A549 (cell line): Measurements from ENCODE around the gene RNH1. TPM values are rescaled to one million over a fixed set of nuclear protein-coding genes. Genes with fewer than 3 reads are reported as not detected.

Experiments used
- ATAC-seq, 2 experiments: fragments of 200-7000 bp in 1 of 2; fragments of >200 bp in 1 of 2; cut with Nextera tagmentation in 1 of 2; cut with Tn5 transposase in 1 of 2; 3 replicates each; pipeline versions ENCODE4 v1.8.0 to v1.9.1; 2018 to 2020; ENCODE audit warnings: mild to moderate bottlenecking in 1 of 2, moderate library complexity in 1 of 2
- CTCF ChIA-PET: fragments of 300-600 bp; sonication (Branson Sonifier 250); formaldehyde crosslinking; extraction: SDS; loops from one replicate; lab custom pipeline; 2021; ENCODE audit warnings: antibody characterized with exemption, inconsistent platforms; lab: Yijun Ruan, JAX
- POLR2A ChIA-PET: fragments of 350-600 bp; formaldehyde crosslinking; extraction: SDS; loops from one replicate; lab custom pipeline; 2021; ENCODE audit warnings: antibody characterized with exemption, inconsistent platforms; lab: Yijun Ruan, JAX
- DNase-seq, 2 experiments: peaks; one replicate each; pipeline versions ENCODE4 v3.0.0 to v3.0.0-alpha.2; 2011 to 2016; ENCODE audit warnings: low read depth in 1 of 2, low spot score in 1 of 2
- FAIRE-seq: peaks from 2 replicates; lab custom pipeline; 2011; peaks lifted over from hg19 to GRCh38; lab: Jason Lieb, UNC
- H3K27ac ChIP-seq, 2 experiments: fragments of >200 bp; sonication (Bioruptor Twin); formaldehyde crosslinking; 3 replicates each; pipeline ENCODE4 v1.5.1; 2016 to 2017
- H3K4me1 ChIP-seq: fragments of >200 bp; sonication (Bioruptor Twin); formaldehyde crosslinking; 3 replicates; pipeline ENCODE4 v1.6.1; 2016
- H3K4me2 ChIP-seq: fragments of >200 bp; sonication (Bioruptor Twin); formaldehyde crosslinking; 3 replicates; pipeline ENCODE4 v1.6.1; 2016
- H3K4me3 ChIP-seq: fragments of >200 bp; sonication (Bioruptor Twin); formaldehyde crosslinking; 3 replicates; pipeline ENCODE4 v1.5.1; 2016
- H3K9me3 ChIP-seq: fragments of >200 bp; sonication (Bioruptor Twin); formaldehyde crosslinking; 3 replicates; pipeline ENCODE4 v1.6.1; 2016
- BHLHE40 ChIP-seq: IDR thresholded peaks from 2 replicates; pipeline ENCODE4 v1.6.1; 2012; ENCODE audit warnings: low read depth, low read length, inconsistent platforms
- CBX2 ChIP-seq: fragments of 200-600 bp; sonication (generic); IDR thresholded peaks from 2 replicates; pipeline ENCODE4 v1.6.1; 2016; ENCODE audit warnings: low read depth, mild to moderate bottlenecking, borderline replicate concordance
- CEBPB ChIP-seq, 2 experiments: fragments of >200 bp in 1 of 2; sonication (Bioruptor Twin) in 1 of 2; formaldehyde crosslinking in 1 of 2; IDR thresholded peaks; 2 replicates each; pipeline ENCODE4 v1.6.1; 2012 to 2016
- CHD4 ChIP-seq: fragments of 200-600 bp; sonication (generic); IDR thresholded peaks from 2 replicates; pipeline ENCODE4 v1.6.1; 2016; ENCODE audit warnings: antibody characterized with exemption, mild to moderate bottlenecking, borderline replicate concordance
- EHF ChIP-seq: fragments of 250-450 bp; sonication (Bioruptor Pico); IDR thresholded peaks from 2 replicates; pipeline ENCODE4 v1.5.0; 2020; ENCODE audit warnings: mild to moderate bottlenecking
- EHMT2 ChIP-seq: fragments of 200-600 bp; sonication (generic); IDR thresholded peaks from 2 replicates; pipeline ENCODE4 v1.6.1; 2016; ENCODE audit warnings: antibody characterized with exemption, low read depth, mild to moderate bottlenecking, moderate library complexity
- EP300 ChIP-seq, 2 experiments: fragments of >200 bp; sonication (Bioruptor Twin); formaldehyde crosslinking; IDR thresholded peaks; 2 replicates in 1 of 2; 3 replicates in 1 of 2; pipeline ENCODE4 v1.6.1; 2016 to 2017
- FOSL2 ChIP-seq, 2 experiments: fragments of 450-650 bp in 1 of 2; fragments of >200 bp in 1 of 2; sonication (Bioruptor Twin) in 1 of 2; formaldehyde crosslinking; IDR thresholded peaks; 2 replicates each; pipeline versions ENCODE4 v1.5.0 to v1.6.1; 2016 to 2020; ENCODE audit warnings: mild to moderate bottlenecking in 1 of 2, moderate library complexity in 1 of 2
- FOXS1 ChIP-seq: fragments of 250-450 bp; sonication (Bioruptor Pico); IDR thresholded peaks from 2 replicates; pipeline ENCODE4 v1.5.0; 2020; ENCODE audit warnings: mild to moderate bottlenecking, moderate library complexity
- GATA3 ChIP-seq: IDR thresholded peaks from 2 replicates; pipeline ENCODE4 v1.6.1; 2012; ENCODE audit warnings: borderline replicate concordance
- HEYL ChIP-seq: fragments of 250-450 bp; sonication (Bioruptor Pico); IDR thresholded peaks from 2 replicates; pipeline ENCODE4 v1.8.0; 2021; ENCODE audit warnings: mild to moderate bottlenecking, moderate library complexity
- HOXA7 ChIP-seq: fragments of 250-450 bp; sonication (Bioruptor Pico); IDR thresholded peaks from 2 replicates; pipeline ENCODE4 v1.5.0; 2020; ENCODE audit warnings: mild to moderate bottlenecking, moderate library complexity
- HOXB5 ChIP-seq: fragments of 250-450 bp; sonication (Bioruptor Pico); IDR thresholded peaks from 2 replicates; pipeline ENCODE4 v1.5.0; 2020; ENCODE audit warnings: mild to moderate bottlenecking, moderate library complexity
- KDM1A ChIP-seq: fragments of 200-600 bp; sonication (generic); IDR thresholded peaks from 2 replicates; pipeline ENCODE4 v1.6.1; 2016; ENCODE audit warnings: low read depth, mild to moderate bottlenecking
- KDM5A ChIP-seq: fragments of 200-600 bp; sonication (generic); IDR thresholded peaks from 2 replicates; pipeline ENCODE4 v1.6.1; 2016; ENCODE audit warnings: antibody characterized with exemption, mild to moderate bottlenecking
- MAZ ChIP-seq: fragments of 150-350 bp; IDR thresholded peaks from 2 replicates; pipeline ENCODE4 v1.6.1; 2014; ENCODE audit warnings: antibody characterized with exemption, low read depth, low read length, borderline replicate concordance
- MYC ChIP-seq: IDR thresholded peaks from 2 replicates; pipeline ENCODE4 v1.6.1; 2012; ENCODE audit warnings: mild to moderate bottlenecking, inconsistent platforms, low read length, improper control_type of control experiment, borderline replicate concordance
- NPAS2 ChIP-seq: fragments of 250-450 bp; sonication (Bioruptor Pico); IDR thresholded peaks from 2 replicates; pipeline ENCODE4 v1.8.0; 2022; ENCODE audit warnings: mild to moderate bottlenecking, moderate library complexity, borderline replicate concordance
- PHF8 ChIP-seq: fragments of 200-600 bp; sonication (generic); IDR thresholded peaks from 2 replicates; pipeline ENCODE4 v1.6.1; 2016; ENCODE audit warnings: low read depth, mild to moderate bottlenecking, antibody characterized with exemption, moderate library complexity, borderline replicate concordance
- POLR2A ChIP-seq: IDR thresholded peaks from 2 replicates; pipeline ENCODE4 v1.6.1; 2012; ENCODE audit warnings: mild to moderate bottlenecking, low read length
- RNF2 ChIP-seq: fragments of 200-600 bp; sonication (generic); IDR thresholded peaks from 2 replicates; pipeline ENCODE4 v1.6.1; 2016; ENCODE audit warnings: low read depth, mild to moderate bottlenecking, antibody characterized with exemption, moderate library complexity, borderline replicate concordance
- SREBF2 ChIP-seq: fragments of 450-650 bp; IDR thresholded peaks from 2 replicates; pipeline ENCODE4 v1.6.1; 2014; ENCODE audit warnings: mild to moderate bottlenecking, moderate library complexity
- TFCP2L1 ChIP-seq: fragments of 250-450 bp; sonication (Bioruptor Pico); IDR thresholded peaks from 2 replicates; pipeline ENCODE4 v1.5.0; 2021; ENCODE audit warnings: mild to moderate bottlenecking
- TP53 ChIP-seq: fragments of 250-450 bp; sonication (Bioruptor Pico); IDR thresholded peaks from 2 replicates; pipeline ENCODE4 v1.5.0; 2021; ENCODE audit warnings: mild to moderate bottlenecking, moderate library complexity
- ZC3H11A ChIP-seq: fragments of 450-650 bp; IDR thresholded peaks from 2 replicates; pipeline ENCODE4 v1.6.1; 2014; ENCODE audit warnings: antibody characterized with exemption, mild to moderate bottlenecking
- ZNF302 ChIP-seq: fragments of 250-450 bp; sonication (Bioruptor Pico); IDR thresholded peaks from 2 replicates; pipeline ENCODE4 v1.9.0; 2021; ENCODE audit warnings: inconsistent platforms, mild to moderate bottlenecking, moderate library complexity
- WGBS: methylation state at CpG from one replicate; pipeline ENCODE4 v1.1.6; 2017; ENCODE audit errors: missing lambda C conversion rate; 5-methylcytosine and 5-hydroxymethylcytosine counted together
- polyA plus RNA-seq, 4 experiments: library from polyadenylated mRNA; depleted of rRNA in 3 of 4; stranded (reverse); fragments of >200 nt; fragmentation: RNase III in 1 of 4; extraction: RNeasy Plus Mini Kit Qiagen cat#74134 plus additional on column Dnase treatment in 1 of 4; gene quantifications; 2 replicates in 3 of 4; 3 replicates in 1 of 4; pipeline ENCODE4 v1.2.3, GENCODE V29; 2011 to 2017
- TF ChIP-seq, protein P1 (sequence below): IDR thresholded peaks from 2 replicates; pipeline ENCODE4 v1.6.1; 2012; ENCODE audit warnings: low read depth, borderline replicate concordance
- TF ChIP-seq, protein P2 (sequence below): fragments of 150-350 bp; IDR thresholded peaks from 2 replicates; pipeline ENCODE4 v1.6.1; 2014; ENCODE audit warnings: low read depth, mild to moderate bottlenecking, low read length
- TF ChIP-seq, protein P3 (sequence below): fragments of >200 bp; sonication (Bioruptor Twin); formaldehyde crosslinking; IDR thresholded peaks from 2 replicates; pipeline ENCODE4 v1.6.1; 2016

The RNH1 gene
- polyA plus RNA-seq, 2 of the 4 experiments (the other 2 are of a cell fraction) = 85.8 to 135 TPM

DNA sequence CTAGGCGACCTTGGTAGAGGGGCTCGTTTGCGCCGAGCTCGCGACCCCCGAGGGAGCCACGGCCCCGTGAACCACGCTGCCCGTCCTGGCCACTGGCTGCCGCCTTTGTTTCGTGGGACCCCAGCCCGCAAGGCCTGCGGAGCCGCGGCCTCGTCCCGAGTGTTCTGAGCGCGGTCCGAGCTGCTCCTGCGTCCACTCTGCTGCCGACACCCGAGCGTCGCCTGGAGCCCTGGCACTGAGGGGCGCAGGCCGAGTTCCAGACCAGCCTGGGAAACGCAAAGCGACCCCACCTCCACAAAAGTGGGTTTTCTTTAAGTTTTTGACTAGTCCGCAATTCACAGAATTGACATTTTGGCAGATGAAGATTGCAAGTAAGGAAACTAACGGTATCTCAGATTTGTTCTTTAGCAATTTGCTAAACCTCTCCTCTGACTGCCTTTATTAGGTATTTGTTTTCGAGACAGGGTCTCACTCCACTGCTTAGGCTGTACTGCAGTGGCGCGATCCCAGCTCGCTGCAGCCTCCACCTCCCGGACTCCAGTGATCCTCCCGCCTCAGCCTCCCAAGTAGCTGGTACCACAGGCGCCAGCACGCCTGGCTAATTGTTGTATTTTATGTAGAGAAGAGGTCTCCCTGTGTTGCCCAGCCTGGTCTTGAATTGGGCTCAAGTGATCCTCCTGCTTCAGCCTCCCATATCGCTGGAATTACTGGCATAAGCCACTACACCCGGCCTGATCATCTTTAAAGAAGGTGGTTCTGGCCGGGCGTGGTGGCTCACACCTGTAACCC lies 879 bp upstream of the RNH1 start:
- peak overlapping the region; percentile 83 for H3K4me3 ChIP-seq
- DNase-seq (no peak), ATAC-seq (peak in 1 of 2 experiments; percentile 1; a peak in 3 of 6 replicates), FAIRE-seq (no peak)
- H3K4me2 ChIP-seq = peak overlapping the region; percentile 91
- POLR2A ChIA-PET = no interaction called here
- H3K9me3 ChIP-seq = no peaks in the 10 kb centered on the region
- peaks cover 15% of the 10 kb centered on the region; the same call in 2 of the 3 replicates for H3K4me1 ChIP-seq
- CTCF ChIA-PET = interaction anchor here (7.4 kb wide), 1 partner anchor 10 kb away, joined by 55 read pairs; no protein-coding TSS in a partner anchor
- no peak for TF ChIP-seq EHF (CRISPR knock-in tag)
- TF ChIP-seq, protein P1, sequence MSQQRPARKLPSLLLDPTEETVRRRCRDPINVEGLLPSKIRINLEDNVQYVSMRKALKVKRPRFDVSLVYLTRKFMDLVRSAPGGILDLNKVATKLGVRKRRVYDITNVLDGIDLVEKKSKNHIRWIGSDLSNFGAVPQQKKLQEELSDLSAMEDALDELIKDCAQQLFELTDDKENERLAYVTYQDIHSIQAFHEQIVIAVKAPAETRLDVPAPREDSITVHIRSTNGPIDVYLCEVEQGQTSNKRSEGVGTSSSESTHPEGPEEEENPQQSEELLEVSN = no peak
- no peak for TF ChIP-seq HEYL (CRISPR knock-in tag)
- TF ChIP-seq FOSL2 (IDR thresholded peaks at IDR 0.05) = no peak
- no peak for TF ChIP-seq FOSL2 (CRISPR knock-in tag; IDR thresholded peaks at IDR 0.05)
- TF ChIP-seq CEBPB (IDR thresholded peaks at IDR 0.05) = no peak
- no peak for TF ChIP-seq EHMT2
- no peak for TF ChIP-seq CBX2
- TF ChIP-seq TFCP2L1 = no peak
- TF ChIP-seq HOXB5 (CRISPR knock-in tag) = no peak
- no peak for TF ChIP-seq KDM5A
- TF ChIP-seq ZC3H11A = no peak
- no peak for TF ChIP-seq EP300 (IDR thresholded peaks at IDR 0.05)
- no peak for TF ChIP-seq FOXS1 (CRISPR knock-in tag)
- no peak for TF ChIP-seq TP53 (CRISPR knock-in tag)
- no peak for TF ChIP-seq ZNF302 (CRISPR knock-in tag)
- no peak for TF ChIP-seq GATA3
- TF ChIP-seq POLR2A = no peak
- TF ChIP-seq MYC = no peak
- no peak for TF ChIP-seq KDM1A
- TF ChIP-seq PHF8 = no peak
- 52% methylated on average over 35 of the region's 45 CpGs for WGBS
- peak overlapping the region; percentile 69 to 97 for H3K27ac ChIP-seq

DNA sequence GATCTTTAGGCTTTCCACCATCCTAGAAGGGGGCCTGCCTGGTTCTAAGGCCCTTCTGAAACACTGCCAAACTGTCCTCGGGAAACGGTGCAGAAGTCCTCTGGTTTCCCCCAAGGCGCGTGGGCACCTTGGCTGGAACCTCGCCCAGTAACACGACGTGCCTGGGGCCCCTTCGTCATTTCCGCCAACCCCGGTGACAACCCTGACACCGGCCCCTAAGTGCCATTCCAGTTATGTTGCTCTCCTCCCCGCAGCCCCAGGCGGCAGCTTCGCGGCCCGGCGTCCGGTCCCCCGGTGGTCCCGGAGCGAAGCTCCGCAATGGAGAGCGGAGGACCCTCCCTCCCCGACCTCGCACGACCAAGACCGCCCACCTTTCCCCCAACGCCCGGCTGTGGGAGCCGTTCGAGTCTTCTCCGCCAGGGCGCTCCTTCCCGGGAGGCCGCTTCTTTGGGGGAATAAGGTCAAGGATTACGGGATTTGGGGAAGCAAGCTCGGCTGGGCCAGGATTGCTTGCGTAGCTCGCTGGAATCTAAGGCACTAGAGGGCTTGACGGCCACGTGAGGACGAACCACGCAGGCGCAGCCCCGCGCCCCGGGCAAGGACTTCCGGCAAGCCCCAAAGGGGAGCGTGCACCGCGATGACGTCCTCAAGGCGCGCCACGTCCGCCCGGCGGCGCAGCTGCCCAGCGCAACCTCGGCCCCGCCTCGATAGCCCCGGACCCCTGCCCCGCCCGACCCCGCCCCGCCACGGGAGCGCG lies 626 bp downstream of the RNH1 start:
- ChIA-PET CTCF (interaction anchor here (0.8 to 7.4 kb wide), 3 partner anchors 10 to 101 kb away, joined by 3 to 55 read pairs (median 4); no protein-coding TSS in a partner anchor), POLR2A (interaction anchor here (0.6 to 1.9 kb wide), 14 partner anchors 8 to 1870 kb away, joined by 3 to 18 read pairs (median 4); partner anchors contain the start of genes BET1L, HRAS, PTDSS2 and RIC8A)
- ATAC-seq (peak; percentile 77 to 83), FAIRE-seq (peak; percentile 82), DNase-seq (peak; percentile 96 to 99)
- Histone ChIP-seq H3K27ac (peak overlapping the region; percentile 97), H3K4me1 (peaks cover 15% of the 10 kb centered on the region; the same call in 2 of the 3 replicates), H3K4me3 (peak overlapping the region; percentile 83), H3K4me2 (peak overlapping the region; percentile 88), H3K9me3 (no peaks in the 10 kb centered on the region)
- 3% methylated on average over 38 of the region's 71 CpGs for WGBS
- TF ChIP-seq ZC3H11A (no peak), MYC (peak; percentile 95), EP300 (IDR thresholded peaks at IDR 0.05) (no peak), KDM5A (no peak), PHF8 (peak; percentile 64; the same call in 1 of the 2 replicates), SREBF2 (no peak), EHMT2 (no peak), CHD4 (no peak), NPAS2 (CRISPR knock-in tag) (peak; percentile 69; the same call in 1 of the 2 replicates), RNF2 (no peak), HOXB5 (CRISPR knock-in tag) (0 out of 2 replicates have a peak, but pooled peaks have one; percentile 23), MAZ (no peak), POLR2A (no peak; the same call in 1 of the 2 replicates), BHLHE40 (peak; percentile 64; the same call in 1 of the 2 replicates), HOXA7 (0 out of 2 replicates have a peak, but pooled peaks have one; percentile 81)
- TF ChIP-seq, protein P2, sequence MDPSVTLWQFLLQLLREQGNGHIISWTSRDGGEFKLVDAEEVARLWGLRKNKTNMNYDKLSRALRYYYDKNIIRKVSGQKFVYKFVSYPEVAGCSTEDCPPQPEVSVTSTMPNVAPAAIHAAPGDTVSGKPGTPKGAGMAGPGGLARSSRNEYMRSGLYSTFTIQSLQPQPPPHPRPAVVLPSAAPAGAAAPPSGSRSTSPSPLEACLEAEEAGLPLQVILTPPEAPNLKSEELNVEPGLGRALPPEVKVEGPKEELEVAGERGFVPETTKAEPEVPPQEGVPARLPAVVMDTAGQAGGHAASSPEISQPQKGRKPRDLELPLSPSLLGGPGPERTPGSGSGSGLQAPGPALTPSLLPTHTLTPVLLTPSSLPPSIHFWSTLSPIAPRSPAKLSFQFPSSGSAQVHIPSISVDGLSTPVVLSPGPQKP = 0 out of 2 replicates have a peak, but pooled peaks have one; percentile 17
- TF ChIP-seq, protein P3, sequence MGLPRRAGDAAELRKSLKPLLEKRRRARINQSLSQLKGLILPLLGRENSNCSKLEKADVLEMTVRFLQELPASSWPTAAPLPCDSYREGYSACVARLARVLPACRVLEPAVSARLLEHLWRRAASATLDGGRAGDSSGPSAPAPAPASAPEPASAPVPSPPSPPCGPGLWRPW = no peak
